ENCODE data around the gene FBXW11. TPM values are rescaled to one million over a fixed set of nuclear protein-coding genes. Genes with fewer than 3 reads are reported as not detected.

Gene FBXW11
- polyA plus RNA-seq, 2 of the 4 experiments (the other 2 are of a cell fraction) = 39.3 to 80.2 TPM

- no peak overlapping the region for H3K4me3 ChIP-seq
- TF ChIP-seq ELK1 (IDR thresholded peaks at IDR 0.05; ENCODE audit: low read depth, low read length) (no peak), GATA3 (IDR thresholded peaks at IDR 0.05; ENCODE audit: borderline replicate concordance) (no peak), ESRRA (IDR thresholded peaks at IDR 0.05; ENCODE audit: borderline replicate concordance, low read length) (no peak), BCL3 (IDR thresholded peaks at IDR 0.05) (no peak), FOSL2 (IDR thresholded peaks at IDR 0.05) (no peak), FOSL2 (CRISPR knock-in tag; IDR thresholded peaks at IDR 0.05) (no peak), SREBF2 (IDR thresholded peaks at IDR 0.05) (no peak), BHLHE40 (IDR thresholded peaks at IDR 0.05; ENCODE audit: low read depth, low read length) (no peak), HMGXB4 (CRISPR knock-in tag; IDR thresholded peaks at IDR 0.05; ENCODE audit: borderline replicate concordance) (no peak), CHD4 (IDR thresholded peaks at IDR 0.05; ENCODE audit: borderline replicate concordance) (no peak), PBX3 (IDR thresholded peaks at IDR 0.05) (no peak), CEBPB (IDR thresholded peaks at IDR 0.05) (no peak), MAFK (IDR thresholded peaks at IDR 0.05; ENCODE audit: partially characterized antibody) (no peak), NFE2L2 (conservative IDR thresholded peaks at IDR 0.05; ENCODE audit: low read length) (no peak), NR3C1 (IDR thresholded peaks at IDR 0.05) (no peak), HOXB13 (CRISPR knock-in tag; IDR thresholded peaks at IDR 0.05; ENCODE audit: low read depth) (no peak), JUN (IDR thresholded peaks at IDR 0.05) (no peak), NPAS2 (CRISPR knock-in tag; IDR thresholded peaks at IDR 0.05; ENCODE audit: borderline replicate concordance) (no peak), TP53 (CRISPR knock-in tag; IDR thresholded peaks at IDR 0.05) (no peak), KDM5A (IDR thresholded peaks at IDR 0.05) (no peak)
- no peaks in the 10 kb centered on the region for H3K9me3 ChIP-seq
- POLR2A ChIA-PET = no interaction called here
- CTCF ChIA-PET = no interaction called here
- ATAC-seq (no peak), FAIRE-seq (no peak), DNase-seq (ENCODE audit: low read depth in 1 of 2, low spot score in 1 of 2) (no peak)
- H3K4me1 ChIP-seq = peaks cover 4% of the 10 kb centered on the region; the same call in 1 of the 3 replicates
- WGBS (ENCODE audit: missing lambda C conversion rate) = 91% methylated on average over 5 of the region's 5 CpGs
- no peak overlapping the region for H3K27ac ChIP-seq
- no peak overlapping the region for H3K4me2 ChIP-seq
Observed at GRCh38 chr5:171989276-171989675, 17.2 kb downstream of the FBXW11 start.

GRCh38 chr5:171986772-171987171, 19.7 kb downstream of the FBXW11 start:
- no peak for DNase-seq (ENCODE audit: low read depth in 1 of 2, low spot score in 1 of 2)
- ATAC-seq = no peak
- no peak overlapping the region for H3K27ac ChIP-seq
- H3K4me1 ChIP-seq = peaks cover 7% of the 10 kb centered on the region; the same call in 1 of the 3 replicates
- no peaks in the 10 kb centered on the region for H3K9me3 ChIP-seq
- WGBS (ENCODE audit: missing lambda C conversion rate) = 95% methylated on average over 4 of the region's 4 CpGs
- FAIRE-seq = no peak
- no peak overlapping the region for H3K4me3 ChIP-seq
- ChIA-PET CTCF (interaction anchor here (0.6 to 1.3 kb wide), 4 partner anchors 18 to 680 kb away, joined by 3 to 4 read pairs (median 3); no protein-coding TSS in a partner anchor), POLR2A (no interaction called here)
- TF ChIP-seq USF2 (IDR thresholded peaks at IDR 0.05) (no peak), CTCF (IDR thresholded peaks at IDR 0.05) (no peak), MYC (IDR thresholded peaks at IDR 0.05; ENCODE audit: borderline replicate concordance, low read length) (no peak), CHD4 (IDR thresholded peaks at IDR 0.05; ENCODE audit: borderline replicate concordance) (no peak), POLR2A (IDR thresholded peaks at IDR 0.05; ENCODE audit: low read length) (no peak), CHD2 (IDR thresholded peaks at IDR 0.05; ENCODE audit: low read length, partially characterized antibody) (no peak), EHMT2 (IDR thresholded peaks at IDR 0.05; ENCODE audit: low read depth) (no peak), GATA3 (IDR thresholded peaks at IDR 0.05; ENCODE audit: borderline replicate concordance) (no peak), HEYL (CRISPR knock-in tag; IDR thresholded peaks at IDR 0.05) (no peak), E2F6 (IDR thresholded peaks at IDR 0.05; ENCODE audit: borderline replicate concordance, low read depth) (no peak)
- H3K4me2 ChIP-seq = no peak overlapping the region
